ENCODE results near the gene MPL.

DNA sequence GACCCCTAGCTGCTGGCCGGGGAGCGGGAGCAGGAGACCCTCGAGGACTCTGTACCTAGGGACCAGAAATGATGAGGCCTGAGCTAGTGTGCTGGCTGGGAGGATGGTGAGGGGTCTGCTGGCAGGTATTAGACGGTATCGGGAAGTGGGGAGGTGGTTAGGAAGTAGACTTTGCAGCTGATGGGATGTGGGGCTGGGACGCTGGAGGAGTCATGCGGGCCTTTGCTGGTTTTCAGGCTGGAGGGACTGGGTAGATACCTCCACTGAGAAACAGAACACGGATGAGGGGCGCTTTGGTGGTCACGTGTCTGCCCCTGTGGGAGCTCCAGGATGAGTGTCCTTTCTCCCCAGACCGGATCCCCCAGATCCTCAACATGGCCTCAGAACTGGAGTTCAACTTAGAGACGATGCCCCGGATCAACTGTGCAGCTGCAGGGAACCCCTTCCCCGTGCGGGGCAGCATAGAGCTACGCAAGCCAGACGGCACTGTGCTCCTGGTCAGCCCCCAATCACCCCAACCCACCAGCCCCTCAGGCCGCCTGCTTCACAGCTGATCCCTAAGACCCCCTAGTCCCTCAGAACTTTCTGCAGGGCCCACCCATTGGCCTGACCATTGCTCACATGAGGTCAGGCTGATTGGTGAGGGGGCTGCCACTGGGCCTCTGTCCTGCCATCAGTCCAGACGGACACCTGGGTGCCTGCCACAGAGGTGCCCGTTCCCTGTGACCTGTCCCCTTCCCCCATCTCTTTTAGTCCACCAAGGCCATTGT, 28.8 kb upstream of the MPL start:
- TF ChIP-seq, protein P1, sequence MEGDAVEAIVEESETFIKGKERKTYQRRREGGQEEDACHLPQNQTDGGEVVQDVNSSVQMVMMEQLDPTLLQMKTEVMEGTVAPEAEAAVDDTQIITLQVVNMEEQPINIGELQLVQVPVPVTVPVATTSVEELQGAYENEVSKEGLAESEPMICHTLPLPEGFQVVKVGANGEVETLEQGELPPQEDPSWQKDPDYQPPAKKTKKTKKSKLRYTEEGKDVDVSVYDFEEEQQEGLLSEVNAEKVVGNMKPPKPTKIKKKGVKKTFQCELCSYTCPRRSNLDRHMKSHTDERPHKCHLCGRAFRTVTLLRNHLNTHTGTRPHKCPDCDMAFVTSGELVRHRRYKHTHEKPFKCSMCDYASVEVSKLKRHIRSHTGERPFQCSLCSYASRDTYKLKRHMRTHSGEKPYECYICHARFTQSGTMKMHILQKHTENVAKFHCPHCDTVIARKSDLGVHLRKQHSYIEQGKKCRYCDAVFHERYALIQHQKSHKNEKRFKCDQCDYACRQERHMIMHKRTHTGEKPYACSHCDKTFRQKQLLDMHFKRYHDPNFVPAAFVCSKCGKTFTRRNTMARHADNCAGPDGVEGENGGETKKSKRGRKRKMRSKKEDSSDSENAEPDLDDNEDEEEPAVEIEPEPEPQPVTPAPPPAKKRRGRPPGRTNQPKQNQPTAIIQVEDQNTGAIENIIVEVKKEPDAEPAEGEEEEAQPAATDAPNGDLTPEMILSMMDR (IDR thresholded peaks at IDR 0.05): no peak
- TF ChIP-seq POLR2A (IDR thresholded peaks at IDR 0.05): no peak

All from ovary (tissue), 3 donors.